ENCODE data around the gene RNF2.
"Not testable (repeated sequence)": the region's sequence is repeated elsewhere in the genome, so short reads cannot be mapped to it uniquely, and the experiment has no call there.

DNA sequence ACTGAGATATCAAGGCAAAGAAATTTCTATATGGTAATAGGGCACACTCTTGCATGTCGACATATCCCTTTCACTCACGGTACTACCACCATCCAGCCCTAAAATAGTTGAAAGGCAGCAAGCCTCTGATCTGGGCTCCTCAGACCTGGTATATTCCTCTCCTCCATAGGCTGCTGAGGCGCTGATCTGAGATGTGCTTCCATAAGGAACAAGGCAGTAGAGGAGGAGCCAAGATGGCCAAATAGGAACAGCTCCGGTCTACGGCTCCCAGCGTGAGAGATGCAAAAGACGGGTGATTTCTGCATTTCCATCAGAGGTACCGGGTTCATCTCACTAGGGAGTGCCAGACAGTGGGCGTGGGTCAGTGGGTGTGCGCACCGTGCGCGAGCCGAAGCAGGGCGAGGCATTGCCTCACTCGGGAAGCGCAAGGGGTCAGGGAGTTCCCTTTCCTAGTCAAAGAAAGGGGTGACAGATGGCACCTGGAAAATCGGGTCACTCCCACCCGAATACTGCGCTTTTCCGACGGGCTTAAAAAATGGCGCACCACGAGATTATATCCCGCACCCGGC lies 44.0 kb upstream of the RNF2 start:
- TF ChIP-seq POLR2A (IDR thresholded peaks at IDR 0.05; ENCODE audit: low read length); GATA1 (IDR thresholded peaks at IDR 0.05; ENCODE audit: low read depth, low read length): not testable (repeated sequence)

All from erythroblast (primary cell).